Activated T-helper 1 cell treated with Interleukin-2 at 50 U/mL for 16 hours (primary cell): ENCODE results near the gene CEACAM18.
"Not testable (repeated sequence)": the region's sequence is repeated elsewhere in the genome, so short reads cannot be mapped to it uniquely, and the experiment has no call there.

ENCODE experiments used
- DNase-seq: peaks from one replicate; pipeline ENCODE4 v3.0.0-alpha.2; 2020; ENCODE audit warnings: low read depth

Gene CEACAM18

GRCh38 chr19:51493776-51494175 lies 15.4 kb downstream of the CEACAM18 start:
- no peak for DNase-seq

- DNase-seq, result no peak
These were observed 19.3 kb downstream of the CEACAM18 start for GRCh38 chr19:51497666-51498065.

- not testable (repeated sequence) for DNase-seq
These were observed 22.6 kb downstream of the CEACAM18 start for GRCh38 chr19:51500931-51501330.

- DNase-seq, result no peak
These were observed 23.4 kb downstream of the CEACAM18 start, which contains the start of gene SIGLEC12 for GRCh38 chr19:51501594-51502263. Gene SIGLEC12, minus strand, starts transcription at chr19:51501800. Its CDS starts 67 bp downstream, at chr19:51501733.

GRCh38 chr19:51503286-51503817 lies 25.0 kb downstream of the CEACAM18 start:
- DNase-seq, result no peak

- DNase-seq, result no peak
These were observed 25.6 kb downstream of the CEACAM18 start for GRCh38 chr19:51503896-51504295.

- DNase-seq, result no peak
These were observed 27.6 kb downstream of the CEACAM18 start for GRCh38 chr19:51505904-51506303.

- no peak for DNase-seq
These were observed 28.9 kb downstream of the CEACAM18 start for GRCh38 chr19:51507192-51507591.

GRCh38 chr19:51507640-51508058 lies 29.3 kb downstream of the CEACAM18 start:
- DNase-seq, result no peak

- DNase-seq, result no peak
These were observed 29.9 kb downstream of the CEACAM18 start for GRCh38 chr19:51508059-51508733.

- DNase-seq, result no peak
These were observed 31.7 kb downstream of the CEACAM18 start for GRCh38 chr19:51509823-51510660.

GRCh38 chr19:51511353-51511752 lies 33.0 kb downstream of the CEACAM18 start:
- no peak for DNase-seq

- no peak for DNase-seq
These were observed 35.6 kb downstream of the CEACAM18 start for GRCh38 chr19:51513968-51514367.

- no peak for DNase-seq
These were observed 36.6 kb downstream of the CEACAM18 start for GRCh38 chr19:51514866-51515481.

- no peak for DNase-seq
These were observed 42.4 kb downstream of the CEACAM18 start for GRCh38 chr19:51520728-51521127.

GRCh38 chr19:51521357-51521756 lies 43.0 kb downstream of the CEACAM18 start:
- no peak for DNase-seq

GRCh38 chr19:51521781-51522180 lies 43.4 kb downstream of the CEACAM18 start:
- no peak for DNase-seq

GRCh38 chr19:51524666-51525264 lies 46.4 kb downstream of the CEACAM18 start:
- DNase-seq, result no peak

GRCh38 chr19:51525651-51526050 lies 47.3 kb downstream of the CEACAM18 start:
- DNase-seq, result no peak

GRCh38 chr19:51529301-51529700 lies 51.0 kb downstream of the CEACAM18 start:
- DNase-seq, result no peak

- no peak for DNase-seq
These were observed 52.3 kb downstream of the CEACAM18 start for GRCh38 chr19:51530616-51531015.
